Fibroblast of pulmonary artery (primary cell): Measurements from ENCODE around the gene CYP27C1.
"Not testable (repeated sequence)": the region's sequence is repeated elsewhere in the genome, so short reads cannot be mapped to it uniquely, and the experiment has no call there.

ENCODE experiments used
- DNase-seq: peaks from one replicate; pipeline ENCODE4 v3.0.0-alpha.2; 2010; ENCODE audit warnings: low read depth
- H3K4me3 ChIP-seq: replicated peaks from 2 replicates; pipeline ENCODE4 v1.5.1; 2011; ENCODE audit warnings: low read depth, mild to moderate bottlenecking, control low read depth, low read length, moderate library complexity
- CTCF ChIP-seq: IDR thresholded peaks from 2 replicates; pipeline ENCODE4 v1.5.1; 2011; ENCODE audit warnings: mild to moderate bottlenecking, control low read depth, low read length, inconsistent platforms; ENCODE audit errors: missing control alignments

Gene CYP27C1

DNA sequence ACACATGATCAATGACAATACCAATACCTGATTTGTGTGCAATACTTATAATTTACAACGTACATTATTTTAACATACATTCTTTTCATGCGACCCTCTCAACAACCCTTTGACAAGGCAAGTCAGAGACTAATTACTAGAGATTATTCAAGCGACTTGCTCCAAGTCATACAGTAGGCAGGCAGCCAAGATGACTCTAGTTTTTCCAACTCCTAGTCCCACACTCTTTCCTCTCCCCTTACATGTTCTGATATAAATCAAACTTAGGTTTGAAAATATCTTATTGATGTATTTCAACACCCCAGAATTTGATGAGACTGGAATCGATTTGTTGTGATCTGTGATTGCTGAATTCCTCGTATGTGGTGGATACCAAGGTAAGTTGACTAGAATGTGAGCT, 8.0 kb upstream of the CYP27C1 start:
- TF ChIP-seq CTCF = no peak
- H3K4me3 ChIP-seq = no peak overlapping the region
- no peak for DNase-seq

DNA sequence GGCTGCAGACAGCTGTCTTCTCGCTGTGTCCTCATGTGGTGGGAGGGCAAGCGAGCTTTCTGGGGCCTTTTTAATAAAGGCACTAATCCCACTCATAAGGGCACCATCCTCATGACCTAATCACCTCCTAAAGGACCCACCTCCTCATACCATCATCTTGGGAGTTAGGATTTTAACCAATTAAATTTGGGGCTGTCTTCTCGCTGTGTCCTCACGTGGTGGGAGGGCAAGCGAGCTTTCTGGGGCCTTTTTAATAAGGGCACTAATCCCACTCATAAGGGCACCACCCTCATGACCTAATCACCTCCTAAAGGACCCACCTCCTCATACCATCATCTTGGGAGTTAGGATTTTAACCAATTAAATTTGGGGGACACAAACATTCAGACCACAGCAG, 7.2 kb upstream of the CYP27C1 start:
- H3K4me3 ChIP-seq, DNase-seq: not testable (repeated sequence)

- TF ChIP-seq CTCF = no peak
- DNase-seq = peak; percentile 56
- no peak overlapping the region for H3K4me3 ChIP-seq
These were observed 6.6 kb upstream of the CYP27C1 start for GRCh38 chr2:127226520-127227263.

DNA sequence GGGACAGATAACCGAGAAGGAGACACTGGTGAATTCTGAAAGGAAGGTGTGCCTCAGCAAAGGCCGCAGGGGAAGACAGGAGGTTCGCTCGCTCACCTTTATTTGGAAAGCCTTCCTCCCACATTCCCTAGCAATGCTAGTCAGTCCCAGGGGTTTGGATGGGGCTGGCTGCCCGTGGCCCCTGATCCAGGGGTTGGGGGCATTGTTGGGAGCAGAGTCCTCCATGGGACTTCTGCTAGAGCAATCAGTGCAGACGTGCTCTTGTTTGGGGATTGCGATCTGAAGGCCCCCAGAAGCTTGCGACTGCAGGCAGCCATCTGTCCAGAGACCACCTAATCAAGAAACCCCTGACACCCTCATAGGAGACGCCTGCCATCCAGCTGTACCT, 6.0 kb upstream of the CYP27C1 start:
- TF ChIP-seq CTCF = no peak
- no peak overlapping the region for H3K4me3 ChIP-seq
- no peak for DNase-seq

DNA sequence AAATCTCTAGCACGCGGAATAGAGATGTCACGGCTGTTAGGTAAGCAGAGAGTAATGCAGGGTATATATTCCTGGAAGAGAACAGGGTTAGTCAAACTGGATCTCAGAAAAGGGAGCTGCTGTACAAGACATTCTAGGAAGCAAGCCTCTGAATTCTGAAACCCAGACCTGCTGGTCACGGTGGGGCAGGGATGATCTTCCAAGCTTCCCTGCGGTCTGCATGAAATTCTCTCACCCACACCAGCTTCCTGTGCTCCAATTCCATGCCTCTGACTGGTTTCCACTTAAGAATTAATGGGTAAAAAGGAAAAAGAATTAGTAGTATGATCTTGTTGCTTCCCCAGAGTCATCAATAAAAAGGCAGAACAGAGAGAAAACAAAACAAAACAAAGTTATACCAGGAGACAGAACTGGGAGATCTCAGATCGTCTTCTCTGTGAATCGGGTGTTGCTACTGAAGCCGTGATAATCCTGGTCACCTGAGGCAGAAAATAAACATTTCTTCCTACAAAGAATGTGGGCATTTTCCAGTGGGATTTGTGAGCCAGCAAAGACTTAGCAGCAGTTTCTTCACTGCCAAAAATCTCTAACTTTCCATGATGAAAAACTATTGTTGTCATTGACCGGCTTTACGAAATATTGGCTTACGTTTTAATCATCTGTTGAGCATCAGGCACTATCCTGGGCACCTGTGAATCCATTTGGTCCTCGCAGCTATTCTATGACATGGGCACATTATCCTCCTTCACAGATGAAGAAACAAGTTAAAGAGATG, 5.3 kb upstream of the CYP27C1 start:
- TF ChIP-seq CTCF = no peak
- H3K4me3 ChIP-seq = no peak overlapping the region
- peak; percentile 34 for DNase-seq

DNA sequence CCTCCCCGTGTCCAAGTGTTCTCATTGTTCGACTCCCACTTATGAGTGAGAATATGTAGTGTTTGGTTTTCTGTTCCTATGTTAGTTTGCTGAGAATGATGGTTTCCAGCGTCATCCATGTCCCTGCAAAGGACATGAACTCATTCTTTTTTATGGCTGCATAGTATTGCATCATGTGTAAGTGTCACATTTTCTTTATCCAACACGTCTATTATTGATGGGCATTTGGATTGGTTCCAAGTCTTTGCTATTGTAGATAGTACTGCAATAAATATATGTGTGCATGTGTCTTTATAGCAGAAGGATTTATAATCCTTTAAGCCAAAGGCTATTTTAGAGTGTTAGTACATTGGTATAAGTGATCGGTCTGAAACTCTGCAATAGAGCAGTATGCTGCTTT, 4.0 kb upstream of the CYP27C1 start:
- DNase-seq, H3K4me3 ChIP-seq: not testable (repeated sequence)

DNA sequence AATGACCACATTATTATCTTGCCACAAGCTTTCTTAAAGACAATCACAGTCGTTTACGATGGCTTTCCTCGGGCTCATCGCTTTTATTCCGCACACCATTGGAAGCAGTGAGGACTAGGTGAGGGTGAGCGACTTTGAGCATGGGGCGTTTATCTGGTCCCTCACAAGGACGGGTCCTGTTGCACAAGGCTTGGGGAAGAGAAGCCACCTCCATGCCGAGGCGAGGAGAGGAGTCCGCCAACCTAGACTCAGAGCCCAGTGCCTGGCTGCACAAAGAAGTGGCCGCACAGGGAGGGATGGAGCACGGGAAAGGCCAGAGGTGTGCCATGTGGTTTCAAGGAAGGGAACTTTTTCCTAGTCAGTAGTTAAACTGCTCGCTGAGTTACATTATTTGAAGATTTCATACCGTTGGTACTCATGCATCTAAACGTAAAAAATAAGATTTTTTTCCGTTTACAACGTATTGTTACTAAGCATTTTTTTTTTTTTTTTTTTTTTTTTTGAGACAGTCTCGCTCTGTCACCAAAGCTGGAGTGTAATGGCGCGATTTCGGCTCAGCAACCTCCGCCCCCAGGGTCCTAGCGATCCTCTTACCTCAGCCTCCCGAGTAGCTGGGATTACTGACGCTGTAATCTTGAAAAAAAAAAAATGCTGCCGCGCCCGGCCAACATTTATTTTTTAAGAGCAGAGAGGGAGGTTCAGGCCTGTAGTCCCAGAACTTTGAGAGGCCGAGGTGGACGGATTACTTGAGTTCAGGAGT, 849 bp upstream of the CYP27C1 start:
- DNase-seq = no peak
- no peak for TF ChIP-seq CTCF
- no peak overlapping the region for H3K4me3 ChIP-seq
